AG04449 (cell line): Measurements from ENCODE around the gene POU5F1.
"Not testable (repeated sequence)": the region's sequence is repeated elsewhere in the genome, so short reads cannot be mapped to it uniquely, and the experiment has no call there.

Source experiments
- CTCF ChIA-PET: fragments of 350-600 bp; formaldehyde crosslinking; extraction: SDS; loops from one replicate; lab custom pipeline; 2021; ENCODE audit warnings: antibody characterized with exemption; lab: Yijun Ruan, JAX
- POLR2A ChIA-PET: fragments of 400-600, 350-600 bp; formaldehyde crosslinking; extraction: SDS; loops from one replicate; lab custom pipeline; 2020; ENCODE audit warnings: antibody characterized with exemption, inconsistent platforms; lab: Yijun Ruan, JAX
- DNase-seq: peaks from one replicate; pipeline ENCODE4 v3.0.0-alpha.2; 2010; ENCODE audit warnings: low read depth, low spot score
- H3K4me3 ChIP-seq: 2 replicates; pipeline ENCODE4 v1.5.1; 2011; ENCODE audit warnings: low read depth, mild to moderate bottlenecking, control low read depth, low read length
- TF ChIP-seq, protein P1 (sequence below): IDR thresholded peaks from one replicate; pipeline ENCODE4 v1.5.1; 2011; ENCODE audit warnings: mild to moderate bottlenecking, moderate library complexity, low read length, control low read depth, inconsistent platforms; ENCODE audit not compliant: insufficient read depth; ENCODE audit errors: missing control alignments

POU5F1 gene

GRCh38 chr6:31202259-31203166 is 32.0 kb upstream of the POU5F1 start:
- CTCF ChIA-PET, result interaction anchor here (0.7 to 2.2 kb wide), 5 partner anchors 8 to 168 kb away, joined by 3 to 17 read pairs (median 3); no protein-coding TSS in a partner anchor
- POLR2A ChIA-PET, result no interaction called here
- TF ChIP-seq, protein P1, sequence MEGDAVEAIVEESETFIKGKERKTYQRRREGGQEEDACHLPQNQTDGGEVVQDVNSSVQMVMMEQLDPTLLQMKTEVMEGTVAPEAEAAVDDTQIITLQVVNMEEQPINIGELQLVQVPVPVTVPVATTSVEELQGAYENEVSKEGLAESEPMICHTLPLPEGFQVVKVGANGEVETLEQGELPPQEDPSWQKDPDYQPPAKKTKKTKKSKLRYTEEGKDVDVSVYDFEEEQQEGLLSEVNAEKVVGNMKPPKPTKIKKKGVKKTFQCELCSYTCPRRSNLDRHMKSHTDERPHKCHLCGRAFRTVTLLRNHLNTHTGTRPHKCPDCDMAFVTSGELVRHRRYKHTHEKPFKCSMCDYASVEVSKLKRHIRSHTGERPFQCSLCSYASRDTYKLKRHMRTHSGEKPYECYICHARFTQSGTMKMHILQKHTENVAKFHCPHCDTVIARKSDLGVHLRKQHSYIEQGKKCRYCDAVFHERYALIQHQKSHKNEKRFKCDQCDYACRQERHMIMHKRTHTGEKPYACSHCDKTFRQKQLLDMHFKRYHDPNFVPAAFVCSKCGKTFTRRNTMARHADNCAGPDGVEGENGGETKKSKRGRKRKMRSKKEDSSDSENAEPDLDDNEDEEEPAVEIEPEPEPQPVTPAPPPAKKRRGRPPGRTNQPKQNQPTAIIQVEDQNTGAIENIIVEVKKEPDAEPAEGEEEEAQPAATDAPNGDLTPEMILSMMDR, result no peak
- DNase-seq, result no peak
- no peak overlapping the region for H3K4me3 ChIP-seq

DNA sequence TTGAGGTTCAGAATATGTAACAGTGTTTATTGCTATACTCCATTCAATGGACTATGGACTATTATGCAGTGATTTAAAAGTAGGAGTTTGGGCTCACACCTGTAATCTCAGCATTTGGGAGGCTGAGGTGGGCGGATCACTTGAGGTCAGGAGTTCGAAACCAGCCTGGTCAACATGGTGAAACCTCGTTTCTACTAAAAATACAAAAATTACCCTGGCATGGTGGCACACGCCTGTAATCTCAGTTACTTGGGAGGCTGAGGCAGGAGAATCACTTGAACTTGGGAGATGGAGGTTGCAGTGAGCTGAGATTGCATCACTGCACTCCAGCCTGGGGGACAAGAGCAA is 28.6 kb upstream of the POU5F1 start:
- H3K4me3 ChIP-seq, DNase-seq, POLR2A ChIA-PET: not testable (repeated sequence)
- CTCF ChIA-PET, result interaction anchor here (10.6 to 13.7 kb wide), 3 partner anchors 56 to 169 kb away, joined by 112 to 505 read pairs (median 286); partner anchors contain the start of gene PSORS1C2

- peak overlapping the region; percentile 72 for H3K4me3 ChIP-seq
- ChIA-PET CTCF (interaction anchor here (1.1 to 13.7 kb wide), 14 partner anchors 10 to 200 kb away, joined by 3 to 505 read pairs (median 6); partner anchors contain the start of genes PSORS1C2 and TCF19), POLR2A (interaction anchor here (0.7 to 2.0 kb wide), 2 partner anchors 169 to 301 kb away, joined by 3 to 5 read pairs; no protein-coding TSS in a partner anchor)
- DNase-seq, result no peak
- TF ChIP-seq, protein P1, result no peak
Measured at GRCh38 chr6:31197559-31198305, 27.2 kb upstream of the POU5F1 start.

DNA sequence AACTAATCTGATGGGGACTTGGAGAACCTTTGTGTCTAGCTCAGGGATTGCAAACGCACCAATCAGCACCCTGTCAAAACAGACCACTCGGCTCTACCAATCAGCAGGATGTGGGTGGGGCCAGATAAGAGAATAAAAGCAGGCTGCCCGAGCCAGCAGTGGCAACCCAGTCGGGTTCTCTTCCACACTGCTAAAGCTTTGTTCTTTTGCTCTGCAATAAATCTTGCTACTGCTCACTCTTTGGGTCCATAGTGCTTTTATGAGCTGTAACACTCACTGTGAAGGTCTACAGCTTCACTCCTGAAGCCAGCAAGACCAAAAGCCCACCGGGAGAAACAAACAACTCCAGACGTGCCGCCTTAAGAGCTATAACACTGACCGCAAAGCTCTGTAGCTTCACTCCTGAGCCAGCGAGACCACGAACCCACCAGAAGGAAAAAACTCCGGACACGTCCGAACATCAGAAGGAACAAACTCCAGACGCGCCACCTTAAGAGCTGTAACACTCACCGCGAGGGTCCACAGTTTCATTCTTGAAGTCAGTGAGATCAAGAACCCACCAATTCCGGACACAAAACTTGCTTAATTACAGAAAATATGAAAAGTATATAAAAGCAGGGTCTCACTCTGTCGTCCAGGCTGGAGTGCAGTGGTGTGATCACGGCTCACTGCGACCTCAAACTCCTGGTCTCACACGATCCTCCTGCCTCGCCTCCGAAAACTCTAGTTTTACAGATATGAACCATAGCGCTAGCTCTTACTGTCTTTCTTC is 26.0 kb upstream of the POU5F1 start:
- not testable (repeated sequence) for DNase-seq, H3K4me3 ChIP-seq
- CTCF ChIA-PET, result interaction anchor here (0.6 to 13.7 kb wide), 31 partner anchors 9 to 319 kb away, joined by 3 to 505 read pairs (median 4); partner anchors contain the start of genes PSORS1C1, PSORS1C2 and TCF19
- POLR2A ChIA-PET, result interaction anchor here (2.0 kb wide), 1 partner anchor 170 kb away, joined by 5 read pairs; no protein-coding TSS in a partner anchor

DNA sequence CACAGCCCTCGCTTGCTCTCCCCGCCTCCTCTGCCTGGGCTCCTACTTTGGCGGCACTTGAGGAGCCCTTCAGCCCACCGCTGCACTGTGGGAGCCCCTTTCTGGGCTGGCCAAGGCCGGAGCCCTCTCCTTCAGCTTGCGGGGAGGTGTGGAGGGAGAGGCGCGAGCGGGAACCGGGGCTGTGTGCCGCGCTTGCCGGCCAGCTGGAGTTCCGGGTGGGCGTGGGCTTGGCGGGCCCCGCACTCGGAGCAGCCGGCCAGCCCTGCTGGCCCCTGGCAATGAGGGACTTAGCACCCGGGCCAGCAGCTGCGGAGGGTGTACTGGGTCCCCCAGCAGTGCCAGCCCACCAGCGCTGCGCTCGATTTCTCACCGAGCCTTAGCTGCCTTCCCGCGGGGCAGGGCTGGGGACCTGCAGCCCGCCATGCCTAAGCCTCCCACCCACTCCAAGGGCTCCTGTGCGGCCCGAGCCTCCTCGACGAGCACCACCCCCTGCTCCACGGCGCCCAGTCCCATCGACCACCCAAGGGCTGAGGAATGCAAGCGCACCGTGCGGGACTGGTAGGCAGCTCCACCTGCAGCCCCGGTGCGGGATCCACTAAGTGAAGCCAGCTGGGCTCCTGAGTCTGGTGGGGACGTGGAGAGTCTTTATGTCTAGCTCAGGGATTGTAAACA is 25.0 kb upstream of the POU5F1 start:
- POLR2A ChIA-PET, H3K4me3 ChIP-seq, DNase-seq: not testable (repeated sequence)
- CTCF ChIA-PET, result interaction anchor here (0.9 to 13.7 kb wide), 13 partner anchors 7 to 318 kb away, joined by 3 to 505 read pairs (median 5); partner anchors contain the start of genes PSORS1C1 and PSORS1C2

GRCh38 chr6:31194061-31194834 is 23.8 kb upstream of the POU5F1 start:
- ChIA-PET CTCF (interaction anchor here (1.1 to 13.7 kb wide), 11 partner anchors 8 to 182 kb away, joined by 3 to 505 read pairs (median 5); partner anchors contain the start of gene PSORS1C2), POLR2A (no interaction called here)
- no peak overlapping the region for H3K4me3 ChIP-seq
- TF ChIP-seq, protein P1, result no peak
- no peak for DNase-seq
